HG02943 (cell line): ENCODE data around the gene HENMT1.
"Not testable (repeated sequence)": the region's sequence is repeated elsewhere in the genome, so short reads cannot be mapped to it uniquely, and the experiment has no call there.

Experiments
- ATAC-seq: cut with Tn5 transposase; IDR thresholded peaks from one replicate; pipeline ENCODE4 v1.9.1; 2021; ENCODE audit warnings: mild to moderate bottlenecking, low read depth, moderate library complexity; ENCODE audit not compliant: unreplicated experiment

HENMT1 gene

DNA sequence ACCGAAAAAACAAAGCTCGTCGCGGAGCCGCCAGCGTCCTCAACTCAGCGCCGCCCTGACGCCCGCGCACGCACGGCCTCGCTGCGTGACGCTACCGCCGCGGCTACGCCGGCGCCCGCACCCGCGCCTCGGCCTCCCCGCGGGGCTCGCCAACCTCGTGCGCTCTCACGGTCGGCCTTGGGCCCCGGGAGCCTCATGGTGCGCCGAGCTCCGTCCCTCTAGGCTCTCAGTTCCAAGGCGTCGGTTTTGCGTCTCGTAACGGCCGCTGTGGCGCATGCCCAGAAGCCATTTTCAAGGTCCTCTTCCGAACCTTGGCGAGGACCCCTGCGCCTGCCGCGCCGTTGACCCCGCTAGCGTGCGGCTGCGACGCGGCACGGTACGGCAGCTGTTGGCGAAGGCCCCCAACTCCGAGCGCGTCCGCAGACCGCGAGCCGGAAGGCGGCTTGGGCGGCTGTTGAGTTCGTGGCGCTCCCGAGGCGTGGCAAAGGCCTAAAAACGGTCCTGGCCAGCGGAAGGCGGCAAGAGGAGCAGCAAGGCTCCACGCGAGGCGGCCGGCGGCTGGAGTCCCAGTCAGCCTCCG lies at the start of gene HENMT1:
TSS of gene HENMT1 (minus strand) at position 64 of the 580 bp plus-strand sequence. CDS start 1,209 bp downstream, outside the sequence.
- ATAC-seq: peak; percentile 81

DNA sequence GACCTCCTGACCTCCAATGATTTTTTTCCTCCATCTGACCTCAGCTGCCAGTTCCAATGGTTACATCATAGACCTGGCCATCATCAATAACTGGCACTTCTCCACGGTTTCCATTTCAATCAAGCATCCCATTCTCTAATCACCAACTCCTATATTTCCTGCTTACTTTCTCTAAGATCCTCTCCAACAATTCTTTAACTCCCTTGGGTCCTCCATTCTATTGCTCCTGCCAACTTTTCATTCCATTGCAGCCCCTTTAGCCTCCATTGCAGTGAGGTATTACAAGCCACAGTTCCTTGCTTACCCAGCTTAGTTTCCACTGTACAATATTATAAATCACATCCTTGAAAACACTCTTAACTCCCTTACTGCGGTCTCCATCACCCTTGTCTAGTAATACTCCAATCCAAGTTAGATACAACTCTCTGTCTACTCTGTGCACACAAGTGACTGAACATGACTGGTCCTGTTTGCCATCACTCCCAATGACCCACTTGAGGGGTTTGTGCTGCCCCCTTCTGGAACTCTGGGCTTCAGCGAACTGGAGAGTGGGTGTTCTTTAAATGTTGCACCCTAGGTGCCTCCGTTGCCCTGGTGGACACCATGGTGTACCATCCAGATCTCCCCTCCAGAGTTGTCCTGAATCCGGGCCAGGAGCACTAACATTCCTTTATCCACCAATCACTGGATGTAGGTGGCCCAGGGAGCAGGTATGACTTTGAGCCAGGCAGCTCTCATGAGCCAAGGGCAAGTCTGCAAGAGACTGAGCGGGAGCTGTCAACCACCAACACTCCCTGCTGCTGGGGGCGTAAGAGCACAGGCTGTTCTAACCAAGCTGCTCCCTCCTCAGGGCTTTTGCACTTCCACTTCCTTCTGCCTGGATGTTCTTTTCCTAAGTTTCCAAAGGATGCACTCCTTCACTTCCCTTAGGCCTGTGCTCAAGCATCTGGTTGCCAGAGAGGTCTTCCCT lies 48.1 kb upstream of the HENMT1 start:
- no peak for ATAC-seq

DNA sequence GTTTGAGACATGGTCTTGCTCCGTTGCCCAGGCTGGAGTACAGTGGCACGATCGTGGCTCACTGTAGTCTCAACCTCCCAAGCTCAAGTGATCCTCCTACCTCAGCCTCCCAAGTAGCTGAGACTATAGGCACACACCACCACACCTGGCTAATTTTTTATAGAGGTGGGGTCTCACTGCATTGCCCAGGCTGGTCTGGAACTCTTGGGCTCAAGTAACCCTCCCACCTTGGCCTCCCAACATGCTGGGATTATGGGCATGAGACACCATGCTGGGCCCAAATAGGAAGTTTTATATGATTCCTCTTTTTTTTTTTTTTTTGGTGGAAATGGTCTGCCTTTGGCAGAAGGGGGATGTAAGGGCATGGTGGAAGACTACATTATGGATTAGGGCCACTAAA lies 45.8 kb upstream of the HENMT1 start:
- ATAC-seq: no peak

DNA sequence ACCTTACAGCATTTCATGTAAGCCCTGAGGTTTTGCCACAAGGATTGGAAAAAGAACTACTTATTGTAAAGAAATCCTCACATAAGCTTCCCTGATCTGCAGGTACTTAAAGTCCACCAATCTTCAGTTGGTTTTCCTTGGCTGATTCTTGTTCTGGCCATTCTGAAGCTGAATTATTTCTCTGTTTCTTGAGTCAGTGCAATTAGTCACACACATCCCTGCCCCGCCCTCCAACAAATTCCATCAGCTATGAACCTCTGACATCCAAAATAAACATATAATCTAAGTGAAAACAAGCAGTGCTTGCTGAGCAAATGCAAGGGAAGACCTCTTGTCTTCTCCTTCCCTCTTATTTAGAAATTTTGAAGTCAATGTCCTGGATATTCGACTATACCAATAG lies 43.6 kb upstream of the HENMT1 start:
- ATAC-seq: no peak

DNA sequence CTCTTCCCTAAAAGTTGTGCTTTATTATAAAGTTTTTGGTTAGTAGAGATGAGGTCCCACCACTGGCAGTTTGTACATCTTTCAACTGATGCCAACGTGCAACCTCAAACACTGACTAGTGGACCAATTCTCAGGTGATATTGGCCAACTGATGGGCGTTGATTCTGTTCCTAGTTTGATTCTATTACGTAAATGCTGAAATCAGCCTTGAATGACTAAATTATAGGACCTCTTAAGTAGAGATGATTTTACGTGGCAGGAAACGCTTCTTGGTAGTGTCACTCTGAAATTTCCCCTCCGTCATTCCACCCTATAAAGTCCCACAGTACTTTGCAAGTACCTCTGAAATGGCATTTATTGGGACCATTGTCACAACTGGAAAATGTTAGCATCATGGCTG lies 43.0 kb upstream of the HENMT1 start:
- ATAC-seq: no peak

DNA sequence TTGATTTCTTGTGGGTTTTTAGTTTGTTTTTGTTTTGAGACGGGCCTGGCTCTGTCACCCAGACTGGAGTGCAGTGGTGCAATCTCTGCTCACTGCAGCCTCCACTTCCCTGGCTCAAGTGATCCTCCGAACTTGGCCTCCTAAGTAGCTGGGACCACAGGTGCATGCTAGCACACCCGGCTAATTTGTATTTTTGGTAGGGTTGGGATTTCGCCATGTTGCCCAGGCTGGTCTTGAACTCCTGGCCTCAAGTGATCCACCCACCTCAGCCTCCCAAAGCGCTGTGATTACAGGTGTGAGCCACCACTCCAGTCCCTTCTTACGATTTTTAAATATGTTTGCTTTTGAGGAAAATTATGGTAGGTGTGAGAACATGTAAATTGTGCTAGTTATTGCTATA lies 41.2 kb upstream of the HENMT1 start:
- not testable (repeated sequence) for ATAC-seq

DNA sequence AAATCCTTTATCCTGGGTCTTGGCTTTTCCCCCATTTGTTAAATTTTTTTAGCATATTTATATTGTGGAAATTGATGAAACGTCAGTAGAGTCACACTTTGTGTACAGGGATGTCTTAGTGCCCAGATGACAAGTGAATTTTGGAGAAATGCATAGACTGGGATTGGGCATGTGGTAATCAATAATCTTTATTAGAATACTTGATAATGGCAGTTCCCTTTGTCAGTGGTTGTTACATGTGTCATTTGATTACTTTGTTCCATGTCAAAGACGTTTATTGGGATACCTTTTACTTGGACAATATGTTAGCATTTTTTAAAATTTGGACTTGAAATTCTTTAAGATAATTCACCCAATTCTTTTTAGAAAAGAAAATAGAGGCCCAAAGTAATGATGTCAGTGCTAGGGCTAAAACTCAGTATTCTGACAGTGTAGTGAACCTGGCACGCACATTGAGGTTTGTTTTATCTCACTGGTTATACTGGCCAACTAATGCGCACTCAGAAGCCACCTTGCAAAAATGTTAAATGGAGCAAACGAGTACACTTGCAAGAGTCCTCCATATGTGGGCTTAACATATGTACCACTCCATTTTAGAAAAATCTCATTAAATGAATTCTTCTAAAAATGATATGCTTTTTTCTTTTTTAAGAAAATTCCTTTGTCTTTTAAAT lies 40.4 kb upstream of the HENMT1 start:
- ATAC-seq: no peak

DNA sequence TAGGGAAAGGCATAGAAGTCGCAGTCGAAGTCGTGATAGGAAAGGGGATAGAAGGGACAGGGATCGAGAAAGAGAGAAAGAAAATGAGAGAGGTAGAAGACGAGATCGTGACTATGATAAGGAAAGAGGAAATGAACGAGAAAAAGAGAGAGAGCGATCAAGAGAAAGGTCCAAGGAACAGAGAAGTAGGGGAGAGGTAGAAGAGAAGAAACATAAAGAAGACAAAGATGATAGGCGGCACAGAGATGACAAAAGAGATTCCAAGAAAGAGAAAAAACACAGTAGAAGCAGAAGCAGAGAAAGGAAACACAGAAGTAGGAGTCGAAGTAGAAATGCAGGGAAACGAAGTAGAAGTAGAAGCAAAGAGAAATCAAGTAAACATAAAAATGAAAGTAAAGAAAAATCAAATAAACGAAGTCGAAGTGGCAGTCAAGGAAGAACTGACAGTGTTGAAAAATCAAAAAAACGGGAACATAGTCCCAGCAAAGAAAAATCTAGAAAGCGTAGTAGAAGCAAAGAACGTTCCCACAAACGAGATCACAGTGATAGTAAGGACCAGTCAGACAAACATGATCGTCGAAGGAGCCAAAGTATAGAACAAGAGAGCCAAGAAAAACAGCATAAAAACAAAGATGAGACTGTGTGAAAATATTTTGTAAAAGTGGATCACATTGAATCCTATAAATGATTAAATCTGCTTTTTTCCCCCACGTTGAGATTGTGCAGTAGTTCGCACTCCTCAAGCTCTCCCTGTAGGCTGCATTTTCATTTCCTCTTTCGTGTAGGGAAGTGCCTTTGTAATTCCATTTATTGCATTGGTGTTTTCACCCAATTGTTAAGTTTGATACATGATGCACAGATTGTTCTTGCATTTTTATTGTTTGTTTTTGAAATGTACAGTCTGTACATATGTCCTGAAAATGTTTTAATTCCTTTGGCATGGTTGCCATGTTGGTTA lies 38.8 kb upstream of the HENMT1 start:
- no peak for ATAC-seq

DNA sequence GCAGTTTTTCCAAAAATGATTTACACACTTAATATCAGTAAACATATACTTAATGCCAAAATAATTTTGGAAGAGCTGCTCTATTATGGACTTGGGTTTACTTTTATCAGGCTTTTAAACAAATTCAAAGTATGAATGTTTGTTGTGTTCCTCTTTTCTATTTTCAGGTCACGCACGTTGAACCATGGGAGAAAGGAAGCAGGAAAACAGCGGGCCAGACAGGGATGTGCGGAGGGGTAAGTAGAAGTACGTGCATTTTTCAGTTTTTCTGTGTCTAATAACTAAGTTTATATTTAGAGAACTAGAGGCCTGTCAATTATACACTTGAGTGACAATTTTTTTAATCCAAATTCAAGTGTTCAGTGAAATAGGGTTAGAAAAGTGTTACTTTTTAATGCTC lies 34.6 kb upstream of the HENMT1 start:
- ATAC-seq: no peak

DNA sequence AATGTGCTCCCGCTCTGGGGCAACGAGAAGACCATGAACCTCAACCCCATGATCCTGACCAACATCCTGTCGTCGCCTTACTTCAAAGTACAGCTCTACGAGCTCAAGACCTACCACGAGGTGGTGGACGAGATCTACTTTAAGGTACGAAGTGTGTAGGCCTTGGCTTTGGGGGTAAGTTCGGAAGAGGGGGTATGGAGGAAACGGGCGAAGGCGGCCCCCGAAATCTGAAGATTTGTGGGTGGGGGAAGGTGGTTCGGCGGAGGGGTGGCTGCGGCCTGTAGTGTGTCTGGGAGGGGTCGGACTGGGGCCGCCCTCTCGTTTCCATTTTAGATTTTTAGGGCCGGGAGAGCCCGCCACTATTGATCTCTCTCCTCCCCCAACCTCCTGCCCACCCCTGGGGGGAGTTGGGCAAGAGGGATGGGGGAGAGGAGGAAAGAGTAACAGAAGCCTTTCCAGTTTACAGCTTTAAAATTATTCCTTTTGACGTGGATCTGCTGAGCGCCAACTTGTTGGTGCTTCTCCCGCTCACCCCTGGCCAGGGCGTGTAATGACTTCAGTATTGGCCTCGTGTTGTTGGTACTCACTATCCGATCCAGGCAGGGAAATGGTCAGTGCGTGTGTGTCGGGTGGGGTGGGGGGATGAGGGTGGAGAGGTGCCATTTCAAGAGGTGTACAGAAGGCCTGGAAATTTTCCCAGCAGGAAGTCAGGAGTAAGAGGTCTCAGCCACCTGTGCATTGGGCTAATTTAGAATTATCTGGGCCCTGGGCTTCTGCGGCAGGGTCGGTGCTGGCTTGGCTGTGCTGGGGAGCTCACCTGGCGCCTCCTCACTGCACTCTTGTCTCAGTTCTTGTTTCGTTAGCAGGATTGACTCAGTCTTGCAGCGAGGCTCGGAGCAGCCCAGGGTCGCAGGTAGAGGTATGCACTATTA lies 32.1 kb upstream of the HENMT1 start:
- peak; percentile 49 for ATAC-seq

DNA sequence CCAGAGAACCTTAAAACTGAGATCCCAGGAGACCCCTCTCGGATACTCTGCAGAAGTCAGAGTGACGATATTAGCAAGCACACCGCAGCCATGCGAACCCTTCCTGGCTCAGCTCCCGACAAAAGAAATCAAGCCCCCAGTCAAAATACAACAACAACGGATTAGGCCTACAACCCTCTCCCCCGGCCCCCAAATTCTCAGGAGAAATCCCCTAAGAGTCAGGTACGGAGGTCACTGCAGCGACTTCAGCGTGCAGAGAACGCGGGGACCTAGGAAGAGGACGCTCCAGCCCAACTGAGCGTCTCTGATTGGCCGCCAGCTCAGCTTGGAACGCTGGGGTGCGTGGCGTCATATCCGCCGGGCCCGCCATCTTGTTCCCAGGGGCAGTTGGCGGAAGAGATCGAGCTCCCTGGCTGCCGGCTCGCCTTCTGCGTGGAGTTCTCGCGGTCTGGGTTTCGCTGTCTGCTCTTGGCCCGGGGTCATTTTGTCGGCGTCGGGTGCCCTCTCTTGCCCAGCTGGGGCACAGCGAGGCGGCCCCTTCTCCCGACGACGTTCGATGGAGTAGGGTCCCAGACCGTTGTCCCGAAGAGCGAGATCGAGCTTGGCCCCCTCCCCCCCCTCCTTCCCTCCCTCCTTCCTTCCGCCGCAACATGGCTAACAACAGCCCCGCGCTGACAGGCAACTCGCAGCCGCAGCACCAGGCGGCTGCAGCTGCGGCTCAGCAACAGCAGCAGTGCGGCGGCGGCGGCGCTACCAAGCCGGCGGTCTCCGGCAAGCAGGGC lies 31.2 kb upstream of the HENMT1 start, which contains the start of gene PRPF38B:
TSS of gene PRPF38B (plus strand) at position 369 of the 782 bp plus-strand sequence. CDS start at position 651, 282 bp downstream.
- peak; percentile 95 for ATAC-seq

DNA sequence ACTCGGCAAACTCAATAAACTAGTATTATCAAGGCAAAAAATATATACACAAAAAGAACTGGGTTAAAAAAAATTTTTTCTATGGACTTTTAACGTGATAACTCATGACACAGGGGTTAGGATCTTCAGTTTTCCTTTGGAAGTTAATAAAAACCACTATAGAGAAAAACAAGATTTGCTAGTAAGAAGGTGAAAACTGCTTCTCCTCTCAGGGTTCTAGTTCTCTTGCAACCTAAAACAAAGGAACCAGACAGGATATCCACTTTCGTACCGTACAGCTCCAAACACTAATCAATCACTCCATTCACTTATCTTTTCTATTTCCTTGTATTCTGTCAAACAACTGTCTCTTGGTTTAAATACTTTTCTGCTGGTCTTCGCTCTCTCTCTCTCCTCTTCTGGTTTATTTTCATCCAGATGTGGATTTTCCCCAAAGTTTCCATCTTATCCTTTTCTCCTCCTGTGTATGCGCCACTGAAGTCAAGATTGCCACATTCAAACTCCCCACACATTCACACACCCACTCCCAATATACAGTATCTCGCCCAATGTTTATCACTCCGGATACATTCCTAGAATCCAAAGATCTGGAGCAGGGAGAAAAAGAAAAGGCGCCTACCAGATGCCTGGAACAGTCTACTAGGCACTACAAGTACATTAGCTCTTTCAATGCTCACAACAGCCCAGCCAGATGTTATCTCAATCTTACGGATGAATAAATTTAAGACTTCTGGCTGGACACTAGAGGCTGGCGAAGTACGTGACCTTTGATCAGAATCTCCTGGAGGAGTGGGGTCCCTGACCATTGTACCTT lies 30.4 kb upstream of the HENMT1 start:
- ATAC-seq: no peak

DNA sequence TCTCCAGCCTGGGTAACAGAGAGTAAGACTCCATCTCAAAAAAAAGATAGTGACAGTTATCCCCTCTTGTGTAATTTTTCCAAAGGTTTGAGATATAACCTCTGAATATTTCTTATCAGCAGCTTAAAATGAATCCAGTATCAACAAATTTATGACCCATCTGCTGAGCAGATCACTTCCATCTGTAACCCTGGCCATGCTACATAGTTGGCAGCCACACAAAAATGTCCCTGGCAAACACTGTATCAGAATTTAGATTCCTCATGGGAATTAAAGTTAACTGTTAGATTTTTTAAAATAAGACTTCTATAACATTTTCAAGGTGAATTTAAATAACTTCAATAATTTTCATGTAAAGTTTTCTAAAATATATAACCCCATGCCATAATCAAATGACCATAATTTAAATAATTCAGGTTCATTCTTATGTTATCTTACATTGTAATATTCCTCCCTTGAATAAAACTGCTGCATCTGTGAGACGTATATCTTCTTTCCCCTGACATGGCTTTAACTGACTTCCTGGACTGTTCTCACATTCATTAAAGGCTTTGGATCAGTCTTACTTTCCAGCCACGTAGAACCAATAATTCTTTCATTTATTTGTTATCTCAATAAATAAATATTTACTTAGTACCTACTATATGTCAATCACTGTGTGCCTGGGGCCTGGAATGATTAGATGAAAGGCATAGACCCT lies 25.9 kb upstream of the HENMT1 start:
- no peak for ATAC-seq

DNA sequence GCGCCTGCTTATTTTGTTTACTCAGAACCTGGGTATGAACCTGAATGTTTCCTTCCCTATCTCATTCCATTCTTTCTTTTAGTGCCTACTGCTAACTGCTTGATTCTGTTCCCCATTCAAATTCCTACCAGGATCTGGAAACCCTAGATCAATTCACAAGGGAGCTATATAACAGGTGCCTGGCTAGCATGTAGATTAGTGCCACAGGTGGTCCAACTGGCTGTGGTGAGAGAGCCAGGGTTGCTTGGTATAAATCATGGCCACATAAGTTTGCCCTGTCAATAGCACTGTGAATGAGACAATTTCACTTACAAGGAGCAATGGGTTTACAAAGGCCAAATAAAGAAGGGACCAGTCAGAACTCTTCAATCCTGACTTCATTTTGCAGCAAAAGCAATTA lies 24.6 kb upstream of the HENMT1 start:
- ATAC-seq: no peak

DNA sequence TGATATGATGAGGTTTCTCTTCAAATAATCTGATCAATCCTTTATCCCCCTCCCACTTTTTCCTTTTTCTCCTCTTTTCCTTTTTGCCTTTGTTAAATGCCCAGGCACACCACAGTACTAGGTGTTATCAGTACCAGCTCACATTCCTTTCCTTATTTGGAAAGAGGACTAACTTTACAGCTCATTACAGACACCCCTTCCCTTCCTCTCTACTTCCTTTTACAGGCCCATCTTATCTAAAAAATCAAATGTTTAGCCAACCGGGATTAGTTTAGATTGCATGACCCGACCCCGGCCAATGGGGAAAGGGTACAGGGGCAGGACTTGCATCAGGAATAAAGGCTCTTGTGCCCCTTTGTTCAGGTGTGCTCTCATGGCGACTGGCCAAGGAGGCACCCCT lies 20.8 kb upstream of the HENMT1 start:
- ATAC-seq: not testable (repeated sequence)

DNA sequence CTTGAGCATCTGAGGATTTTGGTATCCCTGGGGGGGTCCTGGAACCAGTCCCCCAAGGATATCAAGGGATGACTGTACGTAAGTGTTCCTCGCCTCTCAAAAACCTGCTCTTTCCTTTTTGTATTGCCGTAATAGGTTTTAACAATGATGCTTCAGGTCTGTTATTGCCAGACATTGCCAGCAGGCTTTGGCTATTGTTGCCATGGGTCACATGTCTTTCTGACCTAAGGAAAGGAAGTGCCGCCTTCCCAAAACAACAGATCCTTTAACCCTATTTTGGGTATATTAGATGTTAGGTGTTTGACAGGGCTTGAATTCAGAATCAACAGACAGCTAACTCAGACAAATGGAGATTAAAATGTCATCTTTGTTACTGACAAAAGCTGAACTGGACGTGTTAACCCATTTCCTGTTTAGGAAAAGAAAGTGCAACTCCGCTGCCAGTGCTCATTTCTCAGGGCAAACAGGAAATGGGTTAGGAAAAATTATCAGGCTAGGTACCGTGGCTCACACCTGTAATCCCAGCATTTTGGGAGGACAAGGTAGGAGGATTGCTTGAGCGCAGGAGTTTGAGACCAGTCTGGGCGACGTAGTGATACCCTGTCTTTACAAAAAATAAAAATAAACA lies 18.8 kb upstream of the HENMT1 start:
- no peak for ATAC-seq
